ENCODE measurements around the gene TPH1.
"Not testable (repeated sequence)": the region's sequence is repeated elsewhere in the genome, so short reads cannot be mapped to it uniquely, and the experiment has no call there.

TPH1 gene

DNA sequence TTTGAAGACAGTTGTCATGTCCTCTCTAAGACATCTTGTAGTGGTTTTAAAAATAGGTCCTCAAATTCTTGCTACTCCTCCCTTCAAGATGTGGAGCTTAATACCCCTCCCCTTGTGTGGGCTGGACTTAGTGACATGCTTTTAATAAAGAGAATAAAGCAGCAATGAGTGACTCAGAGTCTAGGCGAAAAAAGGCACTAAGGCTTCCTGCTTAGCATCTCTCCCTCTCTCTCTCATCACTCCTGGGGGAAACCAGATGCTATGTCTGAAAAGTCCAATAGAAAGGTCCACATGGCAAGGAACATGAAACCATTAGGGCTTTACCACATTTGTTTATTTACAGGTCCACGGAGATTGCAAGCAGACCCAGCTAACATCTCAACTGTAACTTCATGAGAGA lies 44.9 kb downstream of the TPH1 start:
- TF ChIP-seq, protein P1, sequence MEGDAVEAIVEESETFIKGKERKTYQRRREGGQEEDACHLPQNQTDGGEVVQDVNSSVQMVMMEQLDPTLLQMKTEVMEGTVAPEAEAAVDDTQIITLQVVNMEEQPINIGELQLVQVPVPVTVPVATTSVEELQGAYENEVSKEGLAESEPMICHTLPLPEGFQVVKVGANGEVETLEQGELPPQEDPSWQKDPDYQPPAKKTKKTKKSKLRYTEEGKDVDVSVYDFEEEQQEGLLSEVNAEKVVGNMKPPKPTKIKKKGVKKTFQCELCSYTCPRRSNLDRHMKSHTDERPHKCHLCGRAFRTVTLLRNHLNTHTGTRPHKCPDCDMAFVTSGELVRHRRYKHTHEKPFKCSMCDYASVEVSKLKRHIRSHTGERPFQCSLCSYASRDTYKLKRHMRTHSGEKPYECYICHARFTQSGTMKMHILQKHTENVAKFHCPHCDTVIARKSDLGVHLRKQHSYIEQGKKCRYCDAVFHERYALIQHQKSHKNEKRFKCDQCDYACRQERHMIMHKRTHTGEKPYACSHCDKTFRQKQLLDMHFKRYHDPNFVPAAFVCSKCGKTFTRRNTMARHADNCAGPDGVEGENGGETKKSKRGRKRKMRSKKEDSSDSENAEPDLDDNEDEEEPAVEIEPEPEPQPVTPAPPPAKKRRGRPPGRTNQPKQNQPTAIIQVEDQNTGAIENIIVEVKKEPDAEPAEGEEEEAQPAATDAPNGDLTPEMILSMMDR (conservative IDR thresholded peaks at IDR 0.05; ENCODE audit: low read depth, low read length), result no peak
- H3K4me3 ChIP-seq (ENCODE audit: low read depth, low read length), result no peak overlapping the region
- DNase-seq (ENCODE audit: low read depth), result peak; percentile 91

- H3K4me3 ChIP-seq (ENCODE audit: low read depth, low read length), result no peak overlapping the region
- TF ChIP-seq, protein P1 (conservative IDR thresholded peaks at IDR 0.05; ENCODE audit: low read depth, low read length), result no peak
- no peak for DNase-seq (ENCODE audit: low read depth)
These were observed 45.3 kb downstream of the TPH1 start for GRCh38 chr11:18000760-18001159.

DNA sequence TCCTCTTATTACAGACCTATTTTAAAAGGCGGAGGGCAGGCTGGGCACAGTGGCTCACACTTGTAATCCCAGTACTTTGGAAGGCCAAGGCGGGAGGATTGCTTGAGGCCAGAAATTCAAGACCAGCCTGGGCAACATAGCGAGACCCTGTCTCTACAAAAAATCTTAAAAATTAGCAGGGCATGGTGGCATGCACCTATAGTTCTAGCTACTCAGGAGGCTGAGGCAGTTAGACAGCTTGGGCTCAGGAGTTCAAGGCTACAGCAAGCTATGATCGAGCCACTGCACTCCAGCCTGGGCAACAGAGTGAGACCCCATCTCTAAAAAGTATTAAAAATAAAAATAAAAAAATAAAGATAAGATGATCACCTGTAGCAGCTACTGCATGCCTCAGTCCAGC lies 45.9 kb downstream of the TPH1 start:
- not testable (repeated sequence) for DNase-seq (ENCODE audit: low read depth); H3K4me3 ChIP-seq (ENCODE audit: low read depth, low read length)

Data from choroid plexus epithelial cell (primary cell).